ENCODE measurements around the gene UGT8.
"Not testable (repeated sequence)": the region's sequence is repeated elsewhere in the genome, so short reads cannot be mapped to it uniquely, and the experiment has no call there.

The UGT8 gene

GRCh38 chr4:114598191-114599121, at the start of gene UGT8:
Gene UGT8 (plus strand): TSS chr4:114598807. CDS start chr4:114622881, 24,074 bp downstream.
- in situ Hi-C loops (cut with MboI; ENCODE audit: low sequenced_read_pairs), result no loop called here

- in situ Hi-C loops (cut with MboI; ENCODE audit: low sequenced_read_pairs), result no loop called here
Measured at GRCh38 chr4:114549638-114550037, 49.0 kb upstream of the UGT8 start.

- in situ Hi-C loops (cut with MboI; ENCODE audit: low sequenced_read_pairs), result no loop called here
Measured at GRCh38 chr4:114558446-114559020, 40.1 kb upstream of the UGT8 start.

- in situ Hi-C loops (cut with MboI; ENCODE audit: low sequenced_read_pairs), result no loop called here
Measured at GRCh38 chr4:114561590-114561989, 37.0 kb upstream of the UGT8 start.

- in situ Hi-C loops (cut with MboI; ENCODE audit: low sequenced_read_pairs), result no loop called here
Measured at GRCh38 chr4:114562176-114562904, 36.3 kb upstream of the UGT8 start.

- in situ Hi-C loops (cut with MboI; ENCODE audit: low sequenced_read_pairs), result no loop called here
Measured at GRCh38 chr4:114563536-114564315, 34.9 kb upstream of the UGT8 start.

GRCh38 chr4:114577386-114577785, 21.2 kb upstream of the UGT8 start:
- in situ Hi-C loops (cut with MboI; ENCODE audit: low sequenced_read_pairs), result no loop called here

- in situ Hi-C loops (cut with MboI; ENCODE audit: low sequenced_read_pairs), result no loop called here
Measured at GRCh38 chr4:114582621-114583020, 16.0 kb upstream of the UGT8 start.

- in situ Hi-C loops (cut with MboI; ENCODE audit: low sequenced_read_pairs), result no loop called here
Measured at GRCh38 chr4:114588305-114588704, 10.3 kb upstream of the UGT8 start.

- in situ Hi-C loops (cut with MboI; ENCODE audit: low sequenced_read_pairs), result not testable (repeated sequence)
Measured at GRCh38 chr4:114590360-114590759, 8.2 kb upstream of the UGT8 start.

- in situ Hi-C loops (cut with MboI; ENCODE audit: low sequenced_read_pairs), result no loop called here
Measured at GRCh38 chr4:114593526-114593925, 5.1 kb upstream of the UGT8 start.

GRCh38 chr4:114595207-114595606, 3.4 kb upstream of the UGT8 start:
- in situ Hi-C loops (cut with MboI; ENCODE audit: low sequenced_read_pairs), result no loop called here

- in situ Hi-C loops (cut with MboI; ENCODE audit: low sequenced_read_pairs), result no loop called here
Measured at GRCh38 chr4:114595921-114596320, 2.7 kb upstream of the UGT8 start.

GRCh38 chr4:114597410-114598115, 1.0 kb upstream of the UGT8 start:
- in situ Hi-C loops (cut with MboI; ENCODE audit: low sequenced_read_pairs), result no loop called here

GRCh38 chr4:114599231-114599902, 760 bp downstream of the UGT8 start:
- in situ Hi-C loops (cut with MboI; ENCODE audit: low sequenced_read_pairs), result no loop called here

GRCh38 chr4:114599903-114600552, 1.4 kb downstream of the UGT8 start:
- in situ Hi-C loops (cut with MboI; ENCODE audit: low sequenced_read_pairs), result no loop called here

- in situ Hi-C loops (cut with MboI; ENCODE audit: low sequenced_read_pairs), result no loop called here
Measured at GRCh38 chr4:114600672-114601071, 2.1 kb downstream of the UGT8 start.

- in situ Hi-C loops (cut with MboI; ENCODE audit: low sequenced_read_pairs), result no loop called here
Measured at GRCh38 chr4:114601304-114602052, 2.9 kb downstream of the UGT8 start.

Measured in hTERT RPE-1 (cell line).